Stimulated activated CD4-positive, alpha-beta T cell treated with anti-CD3 and anti-CD28 coated beads, Interleukin-1b, Interleukin-23, amount 100 ng/mL, for 48 hours (primary cell): ENCODE results near the gene ZFP90.
"Not testable (repeated sequence)": the region's sequence is repeated elsewhere in the genome, so short reads cannot be mapped to it uniquely, and the experiment has no call there.

Experiments used
- DNase-seq: peaks from one replicate; pipeline ENCODE4 v3.0.0-alpha.2; 2020

Gene ZFP90

GRCh38 chr16:68519225-68519745, 19.8 kb upstream of the ZFP90 start:
- DNase-seq = no peak

GRCh38 chr16:68520649-68521086, 18.4 kb upstream of the ZFP90 start:
- peak; percentile 87 for DNase-seq

GRCh38 chr16:68524069-68524820, 14.8 kb upstream of the ZFP90 start:
- no peak for DNase-seq

GRCh38 chr16:68526143-68526781, 12.8 kb upstream of the ZFP90 start:
- DNase-seq = no peak

- no peak for DNase-seq
These were observed 12.3 kb upstream of the ZFP90 start for GRCh38 chr16:68526782-68527145.

- DNase-seq = no peak
These were observed 10.9 kb upstream of the ZFP90 start for GRCh38 chr16:68528233-68528632.

GRCh38 chr16:68528686-68529379, 10.3 kb upstream of the ZFP90 start:
- DNase-seq = peak; percentile 87

- no peak for DNase-seq
These were observed 9.5 kb upstream of the ZFP90 start for GRCh38 chr16:68529608-68529930.

- DNase-seq = peak; percentile 92
These were observed 9.0 kb upstream of the ZFP90 start for GRCh38 chr16:68529931-68530701.

GRCh38 chr16:68533937-68534336, 5.2 kb upstream of the ZFP90 start:
- no peak for DNase-seq

GRCh38 chr16:68535331-68535730, 3.8 kb upstream of the ZFP90 start:
- DNase-seq = no peak

- no peak for DNase-seq
These were observed 684 bp downstream of the ZFP90 start for GRCh38 chr16:68539711-68540239.

- DNase-seq = no peak
These were observed 9.9 kb downstream of the ZFP90 start for GRCh38 chr16:68548947-68549346.

GRCh38 chr16:68553186-68553585, 14.1 kb downstream of the ZFP90 start:
- no peak for DNase-seq

GRCh38 chr16:68560341-68560740, 21.2 kb downstream of the ZFP90 start:
- not testable (repeated sequence) for DNase-seq

GRCh38 chr16:68563631-68564381, 24.7 kb downstream of the ZFP90 start:
- no peak for DNase-seq

GRCh38 chr16:68564382-68564985, 25.4 kb downstream of the ZFP90 start:
- no peak for DNase-seq

GRCh38 chr16:68574479-68574878, 35.4 kb downstream of the ZFP90 start:
- no peak for DNase-seq

- no peak for DNase-seq
These were observed 36.0 kb downstream of the ZFP90 start for GRCh38 chr16:68575082-68575481.

GRCh38 chr16:68577352-68577853, 38.3 kb downstream of the ZFP90 start:
- no peak for DNase-seq
